ENCODE measurements around the gene SHD. TPM values are rescaled to one million over a fixed set of nuclear protein-coding genes. Genes with fewer than 3 reads are reported as not detected.

The SHD gene
- total and polyA plus RNA-seq, 2 donors (not counting 3 experiments of a cell fraction or from before 2014, with no cell fraction given): not detected

DNA sequence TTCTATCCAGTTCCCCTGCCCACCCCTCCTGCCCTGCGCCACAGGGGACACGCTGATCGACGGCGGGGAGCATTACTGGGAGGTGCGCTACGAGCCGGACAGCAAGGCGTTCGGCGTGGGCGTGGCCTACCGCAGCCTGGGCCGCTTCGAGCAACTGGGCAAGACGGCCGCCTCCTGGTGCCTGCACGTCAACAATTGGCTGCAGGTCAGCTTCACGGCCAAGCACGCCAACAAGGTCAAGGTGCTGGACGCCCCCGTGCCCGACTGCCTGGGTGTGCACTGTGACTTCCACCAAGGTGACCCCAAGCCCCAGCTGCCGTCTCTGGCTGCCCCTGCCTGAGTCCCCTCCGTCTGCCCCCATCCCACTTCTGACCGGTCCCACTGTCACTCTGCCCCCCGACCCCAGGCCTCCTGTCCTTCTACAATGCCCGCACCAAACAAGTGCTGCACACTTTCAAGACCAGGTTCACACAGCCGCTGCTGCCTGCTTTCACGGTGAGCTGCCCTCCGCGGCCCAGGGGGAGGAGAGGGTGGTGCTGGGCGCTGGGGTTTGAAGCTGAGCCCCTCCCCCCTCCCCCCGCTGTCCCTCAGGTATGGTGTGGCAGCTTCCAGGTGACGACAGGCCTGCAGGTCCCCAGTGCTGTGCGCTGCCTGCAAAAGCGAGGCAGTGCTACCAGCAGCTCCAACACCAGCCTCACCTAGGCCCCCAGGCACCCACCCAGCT lies 44.0 kb downstream of the SHD start:
- CTCF ChIA-PET: interaction anchor here (0.7 to 1.4 kb wide), 3 partner anchors 29 to 183 kb away, joined by 3 read pairs; no protein-coding TSS in a partner anchor
- Histone ChIP-seq H3K4me2 (ENCODE audit: insufficient read depth, low read length) (no peak overlapping the region), H3K9me1 (replicated peaks; ENCODE audit: control insufficient read depth, extremely low read depth, insufficient read depth, low read length) (no peaks in the 10 kb centered on the region), H3K9me3 (replicated peaks; ENCODE audit: control insufficient read depth, insufficient read depth, low read length) (no peaks in the 10 kb centered on the region), H3K4me3 (replicated peaks in 1 of 3; ENCODE audit: insufficient read depth in 1 of 3, low read depth in 1 of 3, low read length in 3 of 3) (no peak overlapping the region), H3K4me1 (ENCODE audit: control insufficient read depth, extremely low read depth, insufficient read depth, low read length) (peaks cover 3% of the 10 kb centered on the region), H3K27me3 (ENCODE audit: control insufficient read depth in 2 of 2, insufficient read depth in 2 of 2, low read length in 2 of 2) (no peaks in the 10 kb centered on the region), H3K36me3 (ENCODE audit: control insufficient read depth in 2 of 2, extremely low read depth in 1 of 2, insufficient read depth in 2 of 2, low read length in 2 of 2) (no peaks in the 10 kb centered on the region), H3K27ac (ENCODE audit: insufficient read depth, low read depth, low read length) (no peak overlapping the region), H4K20me1 (replicated peaks; ENCODE audit: control insufficient read depth, extremely low read depth, insufficient read depth, low read length) (no peaks in the 10 kb centered on the region), H2AFZ (ENCODE audit: low read depth, low read length) (no peak overlapping the region), H3K9ac (replicated peaks; ENCODE audit: extremely low read depth, insufficient read depth, low read length) (no peak overlapping the region), H3K79me2 (ENCODE audit: control insufficient read depth, insufficient read depth, low read length) (no peaks in the 10 kb centered on the region)
- POLR2A ChIA-PET: no interaction called here
- intact Hi-C loops (cut with micrococcal nuclease) (no loop called here), dilution Hi-C loops (cut with MboI; ENCODE audit: extremely low pct_ligation_motif_present, low sequenced_read_pairs) (no loop called here)
- TF ChIP-seq POLR2AphosphoS5 (IDR thresholded peaks at IDR 0.05; ENCODE audit: insufficient read depth, low read depth, low read length): no peak
- BruUV-seq (replicated peaks): no TSS peak
- no peak for DNase-seq (ENCODE audit: low read depth, low spot score)
- no peak for FAIRE-seq

DNA sequence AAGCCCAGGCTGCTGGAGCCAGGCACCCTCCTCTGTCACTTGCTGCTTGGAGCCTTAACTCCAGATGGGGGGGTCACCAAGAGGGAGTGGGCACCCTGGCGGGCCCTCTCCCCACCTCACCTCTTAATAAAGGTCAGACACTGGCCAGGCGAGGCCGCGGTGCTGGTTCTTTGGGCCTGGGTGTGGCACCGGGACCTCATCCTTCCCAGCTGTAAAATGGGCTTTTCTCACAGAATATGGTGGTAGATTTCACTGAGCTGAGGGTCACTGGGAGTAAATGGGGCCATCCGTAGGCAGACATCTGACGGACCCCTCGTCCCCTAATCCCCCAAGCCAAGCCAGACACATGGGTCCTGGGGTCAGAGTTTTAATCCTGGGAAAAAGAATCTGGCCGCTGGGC lies 44.6 kb downstream of the SHD start:
- H3K4me1 ChIP-seq (ENCODE audit: control insufficient read depth, extremely low read depth, insufficient read depth, low read length): peaks cover 3% of the 10 kb centered on the region
- dilution Hi-C loops (cut with MboI; ENCODE audit: extremely low pct_ligation_motif_present, low sequenced_read_pairs): no loop called here
- no peak overlapping the region for H2AFZ ChIP-seq (ENCODE audit: low read depth, low read length)
- H3K79me2 ChIP-seq (ENCODE audit: control insufficient read depth, insufficient read depth, low read length): no peaks in the 10 kb centered on the region
- FAIRE-seq (no peak), DNase-seq (ENCODE audit: low read depth, low spot score) (no peak)
- intact Hi-C loops (cut with micrococcal nuclease): no loop called here
- no peaks in the 10 kb centered on the region for H3K27me3 ChIP-seq (ENCODE audit: control insufficient read depth in 2 of 2, insufficient read depth in 2 of 2, low read length in 2 of 2)
- H3K9me1 ChIP-seq (replicated peaks; ENCODE audit: control insufficient read depth, extremely low read depth, insufficient read depth, low read length): no peaks in the 10 kb centered on the region
- no peak overlapping the region for H3K4me2 ChIP-seq (ENCODE audit: insufficient read depth, low read length)
- H4K20me1 ChIP-seq (replicated peaks; ENCODE audit: control insufficient read depth, extremely low read depth, insufficient read depth, low read length): no peaks in the 10 kb centered on the region
- H3K27ac ChIP-seq (ENCODE audit: insufficient read depth, low read depth, low read length): no peak overlapping the region
- ChIA-PET POLR2A (no interaction called here), CTCF (interaction anchor here (1.0 kb wide), 1 partner anchor 46 kb away, joined by 3 read pairs; no protein-coding TSS in a partner anchor)
- H3K36me3 ChIP-seq (ENCODE audit: control insufficient read depth in 2 of 2, extremely low read depth in 1 of 2, insufficient read depth in 2 of 2, low read length in 2 of 2): no peaks in the 10 kb centered on the region
- no peak overlapping the region for H3K9ac ChIP-seq (replicated peaks; ENCODE audit: extremely low read depth, insufficient read depth, low read length)
- no peak for TF ChIP-seq POLR2AphosphoS5 (IDR thresholded peaks at IDR 0.05; ENCODE audit: insufficient read depth, low read depth, low read length)
- no peak for TF ChIP-seq POLR2A (IDR thresholded peaks at IDR 0.05; ENCODE audit: low read depth, low read length)
- no peak for TF ChIP-seq JUN (IDR thresholded peaks at IDR 0.05; ENCODE audit: borderline replicate concordance, insufficient read depth, insufficient read length, low read depth)
- TF ChIP-seq MYC (IDR thresholded peaks at IDR 0.05; ENCODE audit: low read depth, low read length): no peak
- no peak for TF ChIP-seq EZH2 (IDR thresholded peaks at IDR 0.05; ENCODE audit: borderline replicate concordance, low read depth, low read length, severe bottlenecking)
- TF ChIP-seq GATA2 (IDR thresholded peaks at IDR 0.05; ENCODE audit: insufficient read depth, insufficient read length, low read depth, low read length): no peak
- TF ChIP-seq, protein P1, sequence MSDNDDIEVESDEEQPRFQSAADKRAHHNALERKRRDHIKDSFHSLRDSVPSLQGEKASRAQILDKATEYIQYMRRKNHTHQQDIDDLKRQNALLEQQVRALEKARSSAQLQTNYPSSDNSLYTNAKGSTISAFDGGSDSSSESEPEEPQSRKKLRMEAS (IDR thresholded peaks at IDR 0.05; ENCODE audit: insufficient read depth, insufficient read length): no peak
- TF ChIP-seq, protein P2, sequence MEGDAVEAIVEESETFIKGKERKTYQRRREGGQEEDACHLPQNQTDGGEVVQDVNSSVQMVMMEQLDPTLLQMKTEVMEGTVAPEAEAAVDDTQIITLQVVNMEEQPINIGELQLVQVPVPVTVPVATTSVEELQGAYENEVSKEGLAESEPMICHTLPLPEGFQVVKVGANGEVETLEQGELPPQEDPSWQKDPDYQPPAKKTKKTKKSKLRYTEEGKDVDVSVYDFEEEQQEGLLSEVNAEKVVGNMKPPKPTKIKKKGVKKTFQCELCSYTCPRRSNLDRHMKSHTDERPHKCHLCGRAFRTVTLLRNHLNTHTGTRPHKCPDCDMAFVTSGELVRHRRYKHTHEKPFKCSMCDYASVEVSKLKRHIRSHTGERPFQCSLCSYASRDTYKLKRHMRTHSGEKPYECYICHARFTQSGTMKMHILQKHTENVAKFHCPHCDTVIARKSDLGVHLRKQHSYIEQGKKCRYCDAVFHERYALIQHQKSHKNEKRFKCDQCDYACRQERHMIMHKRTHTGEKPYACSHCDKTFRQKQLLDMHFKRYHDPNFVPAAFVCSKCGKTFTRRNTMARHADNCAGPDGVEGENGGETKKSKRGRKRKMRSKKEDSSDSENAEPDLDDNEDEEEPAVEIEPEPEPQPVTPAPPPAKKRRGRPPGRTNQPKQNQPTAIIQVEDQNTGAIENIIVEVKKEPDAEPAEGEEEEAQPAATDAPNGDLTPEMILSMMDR (IDR thresholded peaks at IDR 0.05; ENCODE audit: extremely low read depth in 1 of 2, insufficient read depth in 1 of 2, low read depth in 1 of 2, low read length in 2 of 2): no peak
- no peak for TF ChIP-seq FOS (IDR thresholded peaks at IDR 0.05; ENCODE audit: borderline replicate concordance, insufficient read depth, low read length)
- H3K9me3 ChIP-seq (replicated peaks; ENCODE audit: control insufficient read depth, insufficient read depth, low read length): no peaks in the 10 kb centered on the region
- BruUV-seq (replicated peaks): no TSS peak
- no peak overlapping the region for H3K4me3 ChIP-seq (replicated peaks in 1 of 3; ENCODE audit: insufficient read depth in 1 of 3, low read depth in 1 of 3, low read length in 3 of 3)
